Psoas muscle (tissue), 8 donors: ENCODE results near the gene GPX7. TPM values are rescaled to one million over a fixed set of nuclear protein-coding genes. Genes with fewer than 3 reads are reported as not detected.

Experiments
- ATAC-seq, 4 donors: fragments of 200-7000 bp; cut with Tn5 transposase; one replicate each; pipeline ENCODE4 v1.9.1; 2020; ENCODE audit warnings: moderate library complexity in 3 of 4, mild to moderate bottlenecking in 2 of 4
- DNase-seq, 2 donors: peaks; one replicate each; pipeline ENCODE4 v3.0.0-alpha.2; 2020
- H3K27ac ChIP-seq: fragments of 200-600 bp; one replicate; pipeline ENCODE4 v1.8.0; 2022
- H3K27me3 ChIP-seq, 3 donors: fragments of 200-600 bp in 1 of 3; one replicate each; pipeline versions ENCODE4 v1.6.1 to v1.8.0; 2013 to 2022; ENCODE audit warnings: low read length in 2 of 3, mild to moderate bottlenecking in 2 of 3, moderate library complexity in 1 of 3; ENCODE audit not compliant: insufficient read depth in 3 of 3
- H3K36me3 ChIP-seq, 2 donors: fragments of 200-600 bp in 1 of 2; one replicate each; pipeline versions ENCODE4 v1.6.1 to v1.8.0; 2013 to 2022; ENCODE audit warnings: low read depth in 1 of 2, mild to moderate bottlenecking in 1 of 2, moderate library complexity in 1 of 2; ENCODE audit not compliant: insufficient read depth in 1 of 2
- H3K4me1 ChIP-seq: fragments of 200-600 bp; one replicate; pipeline ENCODE4 v1.8.0; 2022
- H3K4me3 ChIP-seq: fragments of 200-600 bp; one replicate; pipeline ENCODE4 v1.8.0; 2022; ENCODE audit warnings: mild to moderate bottlenecking
- H3K9me3 ChIP-seq: fragments of 200-600 bp; one replicate; pipeline ENCODE4 v1.8.0; 2022
- WGBS, 3 donors: extraction: QIAGEN DNeasy Blood & Tissue Kit; methylation state at CpG; one replicate each; pipeline versions ENCODE4 v1.1.6 to v1.1.7; 2013; 5-methylcytosine and 5-hydroxymethylcytosine counted together
- intact Hi-C, 2 donors: fragments of 100-400 bp; cut with DNase I; formaldehyde crosslinking; loops; one replicate each; pipeline versions ENCODE4 v1.11.0 to v1.14.2; 2022
- polyA plus RNA-seq, 3 donors: library from polyadenylated mRNA; stranded (reverse); fragments of 200-250 nt; gene quantifications; one replicate each; pipeline ENCODE4 v1.2.3, GENCODE V29; 2013
- total RNA-seq, 4 donors: library from RNA; stranded (reverse); fragmentation: NEBNext Ultra II Directional in 2 of 4; extraction: Animal tissue kit (Norgen Biotek cat#: 25700) in 2 of 4; gene quantifications; one replicate each; pipeline versions ENCODE4 v1.2.1 to v1.2.4, GENCODE V29; 2021 to 2023
- TF ChIP-seq, protein P1 (sequence below): fragments of 200-600 bp; IDR thresholded peaks from one replicate; pipeline ENCODE4 v1.8.0; 2022; ENCODE audit warnings: antibody characterized with exemption
- donor health status: healthy with polysubstance abuse.
- donor health status: DM: no; HTN: no; CAD: no; lungs with moderate emphysema.
- donor health status: Bipolar disorder and iron deficiency.
- donor health status: healthy.
- donor health status: DM: yes; HTN: yes; CAD: no.
- donor health status: DM: no; HTN: no; CAD: no.
- donor health status: DM: no; HTN: no; CAD: no.
- donor health status: DM: yes; HTN: yes; CAD: no.

The GPX7 gene
- total and polyA plus RNA-seq, 7 donors = 3.6 to 12.2 (median 7.9) TPM

- Histone ChIP-seq H3K9me3 (no peaks in the 10 kb centered on the region), H3K36me3 (no peaks in the 10 kb centered on the region), H3K4me3 (no peak overlapping the region), H3K4me1 (peaks cover 20% of the 10 kb centered on the region), H3K27me3 (no peaks in the 10 kb centered on the region), H3K27ac (no peak overlapping the region)
- no peak for DNase-seq
- intact Hi-C loops = loop anchor here in 1 of 2 donors (5.0 kb wide), 1 partner anchor 33 kb away; no protein-coding TSS in a partner anchor
- WGBS, 3 donors = 48 to 61% (median 57%) methylated on average over 6 of the region's 6 CpGs
- ATAC-seq = no peak
- TF ChIP-seq, protein P1, sequence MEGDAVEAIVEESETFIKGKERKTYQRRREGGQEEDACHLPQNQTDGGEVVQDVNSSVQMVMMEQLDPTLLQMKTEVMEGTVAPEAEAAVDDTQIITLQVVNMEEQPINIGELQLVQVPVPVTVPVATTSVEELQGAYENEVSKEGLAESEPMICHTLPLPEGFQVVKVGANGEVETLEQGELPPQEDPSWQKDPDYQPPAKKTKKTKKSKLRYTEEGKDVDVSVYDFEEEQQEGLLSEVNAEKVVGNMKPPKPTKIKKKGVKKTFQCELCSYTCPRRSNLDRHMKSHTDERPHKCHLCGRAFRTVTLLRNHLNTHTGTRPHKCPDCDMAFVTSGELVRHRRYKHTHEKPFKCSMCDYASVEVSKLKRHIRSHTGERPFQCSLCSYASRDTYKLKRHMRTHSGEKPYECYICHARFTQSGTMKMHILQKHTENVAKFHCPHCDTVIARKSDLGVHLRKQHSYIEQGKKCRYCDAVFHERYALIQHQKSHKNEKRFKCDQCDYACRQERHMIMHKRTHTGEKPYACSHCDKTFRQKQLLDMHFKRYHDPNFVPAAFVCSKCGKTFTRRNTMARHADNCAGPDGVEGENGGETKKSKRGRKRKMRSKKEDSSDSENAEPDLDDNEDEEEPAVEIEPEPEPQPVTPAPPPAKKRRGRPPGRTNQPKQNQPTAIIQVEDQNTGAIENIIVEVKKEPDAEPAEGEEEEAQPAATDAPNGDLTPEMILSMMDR = no peak
Measured at GRCh38 chr1:52590266-52590665, 11.9 kb upstream of the GPX7 start.

GRCh38 chr1:52592637-52593323 lies 9.4 kb upstream of the GPX7 start:
- ATAC-seq (peak; percentile 59 to 96 (median 90)), DNase-seq (no peak)
- TF ChIP-seq, protein P1 = no peak
- WGBS, 3 donors = 38 to 52% (median 40%) methylated on average over 5 of the region's 5 CpGs
- Histone ChIP-seq H3K4me3 (no peak overlapping the region), H3K36me3 (no peaks in the 10 kb centered on the region), H3K4me1 (peaks cover 27% of the 10 kb centered on the region), H3K27me3 (no peaks in the 10 kb centered on the region), H3K9me3 (no peaks in the 10 kb centered on the region), H3K27ac (peak overlapping the region; percentile 76)
- intact Hi-C loops = loop anchor here in 1 of 2 donors (5.0 kb wide), 1 partner anchor 35 kb away; no protein-coding TSS in a partner anchor

GRCh38 chr1:52593495-52593894 lies 8.7 kb upstream of the GPX7 start:
- TF ChIP-seq, protein P1 = no peak
- peak overlapping the region; percentile 76 for H3K27ac ChIP-seq
- no peak overlapping the region for H3K4me3 ChIP-seq
- H3K27me3 ChIP-seq = no peaks in the 10 kb centered on the region
- DNase-seq (no peak), ATAC-seq (no peak)
- WGBS, 3 donors = 95 to 97% (median 95%) methylated on average over 1 of the region's 1 CpG
- intact Hi-C loops = loop anchor here in 1 of 2 donors (5.0 kb wide), 1 partner anchor 36 kb away; no protein-coding TSS in a partner anchor
- no peaks in the 10 kb centered on the region for H3K9me3 ChIP-seq
- peaks cover 27% of the 10 kb centered on the region for H3K4me1 ChIP-seq
- H3K36me3 ChIP-seq = no peaks in the 10 kb centered on the region

- no peak for DNase-seq
- Histone ChIP-seq H3K4me3 (no peak overlapping the region), H3K9me3 (no peaks in the 10 kb centered on the region), H3K27ac (no peak overlapping the region), H3K4me1 (peaks cover 35% of the 10 kb centered on the region), H3K36me3 (no peaks in the 10 kb centered on the region), H3K27me3 (no peaks in the 10 kb centered on the region)
- no peak for ATAC-seq
- 48 to 64% (median 50%) methylated on average over 3 of the region's 3 CpGs for WGBS, 3 donors
- intact Hi-C loops = no loop called here
- TF ChIP-seq, protein P1 = no peak
Measured at GRCh38 chr1:52595061-52595460, 7.1 kb upstream of the GPX7 start.

DNA sequence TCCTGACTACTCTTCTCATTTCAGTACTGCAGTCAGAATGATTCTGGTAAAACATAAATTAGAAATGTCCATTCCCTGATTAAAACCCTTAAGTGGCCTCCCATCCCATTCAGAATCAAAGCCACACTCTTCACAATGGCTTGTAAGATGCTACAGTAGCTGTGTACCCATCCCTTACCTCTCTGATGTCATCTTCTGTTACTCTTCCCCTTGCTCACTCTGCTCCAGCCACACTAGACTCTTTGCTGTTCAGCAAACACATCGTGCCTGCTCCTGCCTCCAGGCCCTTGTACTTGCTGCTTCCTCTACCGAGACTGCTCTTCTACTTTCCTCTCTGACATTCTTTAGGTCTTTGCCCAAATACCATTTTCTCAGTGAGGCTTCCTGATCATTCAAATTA lies 4.3 kb upstream of the GPX7 start:
- H3K9me3 ChIP-seq = no peaks in the 10 kb centered on the region
- H3K4me1 ChIP-seq = peaks cover 39% of the 10 kb centered on the region
- DNase-seq (no peak), ATAC-seq (no peak)
- no peak overlapping the region for H3K4me3 ChIP-seq
- TF ChIP-seq, protein P1 = no peak
- H3K27ac ChIP-seq = peak overlapping the region; percentile 94
- H3K27me3 ChIP-seq = no peaks in the 10 kb centered on the region
- 50 to 66% (median 59%) methylated on average over 2 of the region's 2 CpGs for WGBS, 3 donors
- H3K36me3 ChIP-seq = no peaks in the 10 kb centered on the region
- intact Hi-C loops = no loop called here
